OCI-M1 (cell line): Measurements from ENCODE around the gene C22orf15.

ENCODE experiments used
- DNase-seq: peaks from one replicate; lab custom pipeline; 2025; lab: John Stamatoyannopoulos, UW

Gene C22orf15

GRCh38 chr22:23772649-23773473 lies 10.1 kb downstream of the C22orf15 start, which contains the start of gene MMP11:
Gene MMP11, plus strand, starts transcription at chr22:23772849. Its CDS starts 22 bp downstream, at chr22:23772871.
- DNase-seq, result peak; percentile 60

GRCh38 chr22:23773483-23774113 lies 10.8 kb downstream of the C22orf15 start:
- DNase-seq, result no peak

GRCh38 chr22:23774114-23774921 lies 11.5 kb downstream of the C22orf15 start:
- DNase-seq, result no peak

GRCh38 chr22:23774922-23775436 lies 12.2 kb downstream of the C22orf15 start:
- no peak for DNase-seq

- no peak for DNase-seq
These were observed 13.1 kb downstream of the C22orf15 start for GRCh38 chr22:23775779-23776375.

DNA sequence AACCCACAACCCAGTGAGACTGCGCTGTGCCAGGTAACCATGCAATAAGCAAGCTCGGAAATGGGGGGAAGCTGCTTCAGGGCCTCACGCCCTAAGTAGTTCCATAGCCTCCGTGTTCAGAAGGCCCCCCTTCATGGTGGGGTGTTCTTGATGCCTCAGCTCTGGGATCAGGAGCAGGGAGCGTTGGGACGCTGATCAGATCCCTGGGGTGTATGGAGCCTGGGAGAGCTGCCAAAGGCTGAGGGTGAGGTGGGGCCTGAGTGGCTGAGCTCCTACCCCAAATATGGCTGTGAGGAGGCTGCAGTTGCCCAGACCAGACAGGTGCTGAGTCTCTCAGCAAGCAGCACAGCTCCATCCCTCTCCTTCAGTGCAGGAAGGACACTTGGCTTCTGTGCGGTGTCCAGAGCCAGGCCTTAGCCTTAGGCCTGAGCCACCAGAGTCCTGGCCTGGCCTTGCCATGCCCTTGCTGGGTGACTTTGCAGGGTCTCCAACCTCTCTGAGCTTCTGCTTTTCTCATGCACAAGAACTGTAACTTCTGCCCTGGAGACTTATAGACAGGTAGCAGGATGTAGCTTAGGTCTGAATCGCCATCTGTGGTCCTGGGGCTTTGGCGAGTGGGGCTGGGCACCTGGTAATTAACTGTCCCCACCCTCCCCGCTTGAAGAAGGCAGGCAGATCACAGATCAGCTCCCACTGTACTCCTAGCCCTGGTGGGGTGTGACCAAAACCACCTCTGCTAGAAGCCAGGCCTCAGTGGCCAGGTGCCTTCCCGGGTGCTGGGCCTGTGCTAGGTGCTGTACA lies 15.2 kb downstream of the C22orf15 start:
- DNase-seq, result no peak

GRCh38 chr22:23778577-23778900 lies 15.7 kb downstream of the C22orf15 start:
- DNase-seq, result no peak

- DNase-seq, result no peak
These were observed 16.3 kb downstream of the C22orf15 start for GRCh38 chr22:23779083-23779482.

DNA sequence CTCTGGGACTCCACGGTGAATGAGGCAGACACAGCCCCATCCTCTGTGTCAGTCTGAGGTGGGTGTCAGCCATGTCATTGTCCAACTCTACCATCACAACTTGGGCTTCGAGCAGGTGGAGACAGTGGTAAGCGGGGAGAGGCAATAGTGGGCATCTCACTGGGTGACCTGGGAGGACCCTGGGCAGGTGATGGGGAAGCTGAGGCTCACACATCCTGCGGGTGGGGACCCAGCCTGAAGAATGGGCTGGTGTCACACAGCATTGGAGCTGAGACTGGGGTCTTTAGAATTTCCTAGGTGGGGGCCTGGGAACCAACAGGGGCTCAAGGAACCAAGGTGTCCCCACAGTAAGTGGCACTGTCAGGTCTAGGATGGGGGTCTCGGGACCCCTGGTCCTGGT lies 16.9 kb downstream of the C22orf15 start:
- DNase-seq, result no peak

DNA sequence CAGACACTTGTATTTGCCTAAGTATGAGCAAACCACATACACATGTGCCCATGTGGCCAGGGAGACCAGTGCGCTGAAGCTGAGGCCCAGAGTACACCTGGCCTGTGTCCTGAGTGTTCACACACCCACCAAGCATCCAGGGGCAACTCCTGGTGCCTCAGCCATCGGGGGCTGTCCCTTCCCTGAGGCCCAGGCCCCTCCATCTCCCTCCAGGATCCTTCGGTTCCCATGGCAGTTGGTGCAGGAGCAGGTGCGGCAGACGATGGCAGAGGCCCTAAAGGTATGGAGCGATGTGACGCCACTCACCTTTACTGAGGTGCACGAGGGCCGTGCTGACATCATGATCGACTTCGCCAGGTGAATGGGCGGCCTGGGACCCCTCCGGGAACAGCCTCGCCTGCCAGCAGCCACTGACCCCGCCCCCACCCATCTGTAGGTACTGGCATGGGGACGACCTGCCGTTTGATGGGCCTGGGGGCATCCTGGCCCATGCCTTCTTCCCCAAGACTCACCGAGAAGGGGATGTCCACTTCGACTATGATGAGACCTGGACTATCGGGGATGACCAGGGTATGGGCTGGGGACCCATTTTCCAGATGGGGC lies 17.5 kb downstream of the C22orf15 start:
- DNase-seq, result no peak

DNA sequence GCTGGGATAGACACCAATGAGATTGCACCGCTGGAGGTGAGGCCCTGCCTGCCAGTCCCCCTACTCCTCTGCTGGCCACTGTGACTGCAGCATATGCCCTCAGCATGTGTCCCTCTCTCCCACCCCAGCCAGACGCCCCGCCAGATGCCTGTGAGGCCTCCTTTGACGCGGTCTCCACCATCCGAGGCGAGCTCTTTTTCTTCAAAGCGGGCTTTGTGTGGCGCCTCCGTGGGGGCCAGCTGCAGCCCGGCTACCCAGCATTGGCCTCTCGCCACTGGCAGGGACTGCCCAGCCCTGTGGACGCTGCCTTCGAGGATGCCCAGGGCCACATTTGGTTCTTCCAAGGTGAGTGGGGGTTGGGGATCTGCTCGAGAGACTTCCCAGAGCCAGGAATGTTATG lies 18.3 kb downstream of the C22orf15 start:
- no peak for DNase-seq

DNA sequence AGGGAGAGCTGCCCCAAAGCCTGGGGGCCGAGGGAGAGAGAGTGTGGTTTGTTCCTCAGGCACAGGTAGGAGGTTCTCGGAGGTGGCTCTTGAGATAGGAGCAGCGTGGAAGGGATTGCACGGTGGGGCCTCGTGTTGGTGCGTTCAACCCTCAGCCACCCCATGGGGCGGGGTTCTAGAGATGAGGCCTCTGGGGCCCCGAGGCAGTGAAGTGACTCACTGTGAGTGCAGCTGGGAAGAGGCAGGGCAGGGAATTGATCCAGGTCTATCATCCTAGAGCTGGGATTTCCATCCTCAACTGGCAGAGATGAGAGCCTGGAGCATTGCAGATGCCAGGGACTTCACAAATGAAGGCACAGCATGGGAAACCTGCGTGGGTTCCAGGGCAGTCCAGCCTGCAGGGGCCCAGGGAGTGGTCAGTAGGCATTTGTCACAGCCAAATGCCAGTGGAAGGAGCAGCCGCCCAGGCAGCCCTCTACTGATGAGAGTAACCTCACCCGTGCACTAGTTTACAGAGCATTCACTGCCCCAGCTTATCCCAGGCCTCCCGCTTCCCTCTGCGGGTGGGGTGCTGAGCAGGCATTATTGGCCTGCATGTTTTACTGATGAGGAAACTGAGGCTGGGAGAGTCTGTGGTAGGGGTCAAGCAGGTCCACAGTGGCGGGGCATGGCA lies 18.9 kb downstream of the C22orf15 start:
- DNase-seq, result no peak

- no peak for DNase-seq
These were observed 19.5 kb downstream of the C22orf15 start for GRCh38 chr22:23782252-23782651.

- no peak for DNase-seq
These were observed 19.9 kb downstream of the C22orf15 start for GRCh38 chr22:23782703-23783102.

DNA sequence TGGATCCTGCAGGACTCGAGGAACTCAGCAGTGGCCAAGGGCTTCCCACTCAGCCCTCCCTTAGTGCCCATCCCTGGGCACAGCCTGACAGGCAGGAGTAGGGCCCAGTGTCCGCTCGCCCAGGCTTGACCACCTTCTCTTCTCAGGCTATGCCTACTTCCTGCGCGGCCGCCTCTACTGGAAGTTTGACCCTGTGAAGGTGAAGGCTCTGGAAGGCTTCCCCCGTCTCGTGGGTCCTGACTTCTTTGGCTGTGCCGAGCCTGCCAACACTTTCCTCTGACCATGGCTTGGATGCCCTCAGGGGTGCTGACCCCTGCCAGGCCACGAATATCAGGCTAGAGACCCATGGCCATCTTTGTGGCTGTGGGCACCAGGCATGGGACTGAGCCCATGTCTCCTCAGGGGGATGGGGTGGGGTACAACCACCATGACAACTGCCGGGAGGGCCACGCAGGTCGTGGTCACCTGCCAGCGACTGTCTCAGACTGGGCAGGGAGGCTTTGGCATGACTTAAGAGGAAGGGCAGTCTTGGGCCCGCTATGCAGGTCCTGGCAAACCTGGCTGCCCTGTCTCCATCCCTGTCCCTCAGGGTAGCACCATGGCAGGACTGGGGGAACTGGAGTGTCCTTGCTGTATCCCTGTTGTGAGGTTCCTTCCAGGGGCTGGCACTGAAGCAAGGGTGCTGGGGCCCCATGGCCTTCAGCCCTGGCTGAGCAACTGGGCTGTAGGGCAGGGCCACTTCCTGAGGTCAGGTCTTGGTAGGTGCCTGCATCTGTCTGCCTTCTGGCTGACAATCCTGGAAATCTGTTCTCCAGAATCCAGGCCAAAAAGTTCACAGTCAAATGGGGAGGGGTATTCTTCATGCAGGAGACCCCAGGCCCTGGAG lies 20.7 kb downstream of the C22orf15 start:
- no peak for DNase-seq

- DNase-seq, result peak; percentile 39
These were observed 21.5 kb downstream of the C22orf15 start for GRCh38 chr22:23784215-23784732.

DNA sequence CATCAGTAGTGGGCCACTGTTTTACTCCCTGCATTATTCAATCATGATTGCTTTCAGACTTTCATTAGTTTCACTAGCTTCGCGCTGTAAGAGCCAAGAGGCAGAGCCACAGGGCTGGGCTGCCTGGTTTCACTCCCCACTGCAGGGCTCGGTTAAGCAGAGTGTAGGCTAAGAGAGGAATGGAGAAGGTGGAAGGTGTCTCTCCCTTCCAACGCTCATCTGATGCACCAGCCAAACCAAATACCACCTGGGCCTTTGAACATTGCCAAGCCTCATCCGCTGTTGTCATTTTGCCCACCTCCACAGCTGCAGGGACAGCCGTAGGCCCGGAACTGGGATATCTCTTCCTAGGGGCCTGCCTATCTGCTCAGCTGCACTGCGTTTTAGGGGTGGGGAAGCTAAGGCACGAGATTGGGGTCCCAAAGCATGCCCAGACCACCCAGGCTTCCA lies 23.5 kb downstream of the C22orf15 start:
- no peak for DNase-seq

DNA sequence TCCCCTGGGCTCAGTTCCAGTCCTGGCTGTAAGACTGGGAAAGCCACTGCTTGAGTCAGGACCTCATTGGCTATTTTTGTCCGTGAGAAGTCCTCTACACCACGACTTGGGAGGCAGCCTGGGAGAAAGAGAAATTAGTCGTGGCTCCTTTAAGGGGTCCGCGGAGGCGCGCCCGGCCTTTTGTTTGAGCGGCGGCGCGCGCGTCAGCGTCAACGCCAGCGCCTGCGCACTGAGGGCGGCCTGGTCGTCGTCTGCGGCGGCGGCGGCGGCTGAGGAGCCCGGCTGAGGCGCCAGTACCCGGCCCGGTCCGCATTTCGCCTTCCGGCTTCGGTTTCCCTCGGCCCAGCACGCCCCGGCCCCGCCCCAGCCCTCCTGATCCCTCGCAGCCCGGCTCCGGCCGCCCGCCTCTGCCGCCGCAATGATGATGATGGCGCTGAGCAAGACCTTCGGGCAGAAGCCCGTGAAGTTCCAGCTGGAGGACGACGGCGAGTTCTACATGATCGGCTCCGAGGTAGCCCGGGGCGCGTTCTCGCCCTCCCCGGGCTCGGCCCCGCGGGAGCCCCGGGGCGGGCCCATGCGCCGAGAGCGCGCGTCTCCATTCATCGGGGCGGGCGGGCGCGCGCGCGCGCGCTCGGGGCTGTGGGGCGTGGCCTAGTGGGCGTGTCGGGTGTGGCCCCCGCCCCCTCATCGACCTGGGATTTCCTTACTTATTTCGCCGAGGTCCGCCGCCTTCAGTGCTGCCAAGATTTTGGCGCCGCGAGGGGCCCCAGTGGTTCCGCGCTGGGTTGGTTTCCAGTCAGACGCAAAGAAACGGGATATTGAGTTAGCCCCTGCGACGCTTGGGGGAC lies 24.2 kb downstream of the C22orf15 start, which contains the start of gene SMARCB1:
SMARCB1 (plus strand) TSS at position 215 of the 848 bp plus-strand sequence; CDS start at position 419, 204 bp downstream.
- peak; percentile 97 for DNase-seq
